Renal pelvis (tissue), 4 donors: ENCODE measurements around the gene G3BP1. TPM values are rescaled to one million over a fixed set of nuclear protein-coding genes. Genes with fewer than 3 reads are reported as not detected.
"Not testable (repeated sequence)": the region's sequence is repeated elsewhere in the genome, so short reads cannot be mapped to it uniquely, and the experiment has no call there.

Source experiments
- DNase-seq: peaks from one replicate; pipeline ENCODE4 v3.0.0-alpha.2; 2013
- polyA plus RNA-seq, 3 donors: library from polyadenylated mRNA; unstranded; fragments of 120-200 nt; gene quantifications; one replicate each; pipeline ENCODE4 v1.2.1, GENCODE V29; 2013; ENCODE audit not compliant: insufficient read length in 3 of 3

G3BP1 gene
- polyA plus RNA-seq, 3 donors, result 156 to 181 (median 172) TPM

DNA sequence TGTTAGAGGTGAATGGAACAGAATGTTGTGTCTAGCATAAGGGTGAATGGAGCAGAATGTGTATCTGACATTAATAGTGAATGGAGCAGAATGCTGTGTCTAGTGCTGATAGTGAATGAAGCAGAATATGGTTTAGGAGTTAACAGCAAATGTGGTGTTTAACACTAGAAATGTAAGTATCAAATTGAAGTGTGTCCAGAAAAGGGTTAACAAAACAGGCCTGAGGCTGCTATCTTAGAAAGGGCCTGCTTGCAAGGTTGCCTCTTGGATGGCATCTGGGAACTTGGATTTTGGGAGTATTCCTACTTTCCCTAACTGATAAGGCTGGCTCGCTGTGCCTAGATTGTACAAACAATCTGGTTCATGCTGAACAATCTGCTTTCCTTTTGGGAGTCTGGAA is 76.1 kb downstream of the G3BP1 start:
- DNase-seq, result no peak

GRCh38 chr5:151855701-151856100 is 83.9 kb downstream of the G3BP1 start:
- DNase-seq, result no peak

DNA sequence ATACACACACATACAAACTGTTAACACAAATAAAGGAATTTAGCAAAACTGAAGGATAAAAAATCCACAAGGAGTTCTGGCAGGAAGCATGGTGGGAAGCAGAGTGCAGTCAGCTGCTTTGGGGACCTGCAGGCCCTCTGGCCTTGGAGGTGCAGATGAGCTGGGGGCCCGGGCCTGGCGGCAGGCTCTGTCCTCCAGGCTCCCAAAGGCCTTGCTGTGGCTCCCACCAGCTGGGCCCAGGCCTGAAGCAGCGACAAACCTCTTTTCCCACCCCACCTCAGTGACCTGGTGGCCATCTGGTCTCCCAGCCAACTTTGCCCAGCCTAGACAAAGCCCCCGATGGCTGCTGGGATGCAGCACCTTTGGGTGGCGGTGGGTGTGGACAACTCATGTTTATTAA is 85.1 kb downstream of the G3BP1 start:
- no peak for DNase-seq

- DNase-seq, result not testable (repeated sequence)
These were observed 89.1 kb downstream of the G3BP1 start for GRCh38 chr5:151860867-151861266.

Other genes starting within 250 kb of the G3BP1 start
- 10 to 100 TPM in 2 of 3 donors, 1 to 10 TPM in 1; 7.8 to 13.1 (median 11.0) TPM for gene FAT2, start 180.6 kb upstream of the G3BP1 start, polyA plus RNA-seq
- 1,000 to 10,000 TPM; 1,656 to 2,635 (median 2,190) TPM for gene SPARC, start 85.0 kb upstream of the G3BP1 start, polyA plus RNA-seq
- 100 to 1,000 TPM; 102 to 127 (median 117) TPM for gene ATOX1, start 13.3 kb upstream of the G3BP1 start, polyA plus RNA-seq
- under 1 TPM in 1 of 3 donors, not detected in 2; 0.06 TPM for gene GLRA1, start 152.9 kb downstream of the G3BP1 start, polyA plus RNA-seq